ENCODE results near the gene SPAM1. TPM values are rescaled to one million over a fixed set of nuclear protein-coding genes. Genes with fewer than 3 reads are reported as not detected.
"Not testable (repeated sequence)": the region's sequence is repeated elsewhere in the genome, so short reads cannot be mapped to it uniquely, and the experiment has no call there.

SPAM1 gene
- total RNA-seq, 1 donor, result not detected

- TF ChIP-seq, protein P1, sequence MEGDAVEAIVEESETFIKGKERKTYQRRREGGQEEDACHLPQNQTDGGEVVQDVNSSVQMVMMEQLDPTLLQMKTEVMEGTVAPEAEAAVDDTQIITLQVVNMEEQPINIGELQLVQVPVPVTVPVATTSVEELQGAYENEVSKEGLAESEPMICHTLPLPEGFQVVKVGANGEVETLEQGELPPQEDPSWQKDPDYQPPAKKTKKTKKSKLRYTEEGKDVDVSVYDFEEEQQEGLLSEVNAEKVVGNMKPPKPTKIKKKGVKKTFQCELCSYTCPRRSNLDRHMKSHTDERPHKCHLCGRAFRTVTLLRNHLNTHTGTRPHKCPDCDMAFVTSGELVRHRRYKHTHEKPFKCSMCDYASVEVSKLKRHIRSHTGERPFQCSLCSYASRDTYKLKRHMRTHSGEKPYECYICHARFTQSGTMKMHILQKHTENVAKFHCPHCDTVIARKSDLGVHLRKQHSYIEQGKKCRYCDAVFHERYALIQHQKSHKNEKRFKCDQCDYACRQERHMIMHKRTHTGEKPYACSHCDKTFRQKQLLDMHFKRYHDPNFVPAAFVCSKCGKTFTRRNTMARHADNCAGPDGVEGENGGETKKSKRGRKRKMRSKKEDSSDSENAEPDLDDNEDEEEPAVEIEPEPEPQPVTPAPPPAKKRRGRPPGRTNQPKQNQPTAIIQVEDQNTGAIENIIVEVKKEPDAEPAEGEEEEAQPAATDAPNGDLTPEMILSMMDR (IDR thresholded peaks at IDR 0.05; ENCODE audit: insufficient read depth, low read depth, low read length), result no peak
Measured at GRCh38 chr7:123994449-123994848, 69.4 kb downstream of the SPAM1 start.

DNA sequence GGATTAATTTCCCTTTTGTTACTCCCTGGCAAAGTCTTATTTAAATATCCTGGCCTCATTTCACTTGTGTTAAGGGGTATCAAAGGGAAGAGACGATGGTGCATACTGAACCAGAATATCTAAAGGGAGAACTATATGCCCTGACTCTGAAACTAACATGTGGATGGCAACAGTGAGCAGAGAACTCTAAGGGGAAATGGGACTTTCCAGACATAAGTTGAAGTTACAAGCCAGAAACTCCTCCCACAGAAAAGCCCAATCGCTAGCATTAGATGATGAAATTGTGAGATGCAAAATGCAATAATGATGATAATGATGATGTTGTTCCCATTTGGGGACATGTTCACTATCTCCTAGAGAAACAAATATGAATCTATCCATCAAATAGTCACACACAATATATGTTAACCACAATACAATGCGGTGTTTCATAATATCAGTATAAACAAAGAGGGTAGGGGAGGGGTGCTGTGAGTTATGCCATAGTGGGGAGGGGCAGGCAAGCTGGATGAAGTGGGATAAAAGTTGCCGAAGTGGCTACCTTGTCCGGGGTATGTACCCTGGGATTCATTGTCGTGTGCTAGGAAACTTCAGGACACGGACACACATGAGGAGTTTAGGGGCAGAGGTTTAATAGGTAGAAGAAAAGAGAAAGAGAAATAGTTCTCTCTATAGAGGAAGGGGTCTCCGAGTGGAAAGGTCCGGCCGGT lies 70.7 kb downstream of the SPAM1 start:
- no peak for DNase-seq (ENCODE audit: low read depth)
- no peak overlapping the region for H3K4me3 ChIP-seq (ENCODE audit: low read depth, low read length)
- TF ChIP-seq, protein P1 (IDR thresholded peaks at IDR 0.05; ENCODE audit: insufficient read depth, low read depth, low read length), result no peak

More at GRCh38 chr7:123994449-123994848, 69.4 kb downstream of the SPAM1 start:
- no peak overlapping the region for H3K4me3 ChIP-seq (ENCODE audit: low read depth, low read length)
- DNase-seq (ENCODE audit: low read depth), result no peak

- TF ChIP-seq, protein P1 (IDR thresholded peaks at IDR 0.05; ENCODE audit: insufficient read depth, low read depth, low read length), result no peak
- no peak overlapping the region for H3K4me3 ChIP-seq (ENCODE audit: low read depth, low read length)
- no peak for DNase-seq (ENCODE audit: low read depth)
Measured at GRCh38 chr7:123996327-123996625, 71.2 kb downstream of the SPAM1 start.

GRCh38 chr7:123998921-123999320 lies 73.9 kb downstream of the SPAM1 start:
- no peak for DNase-seq (ENCODE audit: low read depth)
- TF ChIP-seq, protein P1 (IDR thresholded peaks at IDR 0.05; ENCODE audit: insufficient read depth, low read depth, low read length), result no peak
- H3K4me3 ChIP-seq (ENCODE audit: low read depth, low read length), result no peak overlapping the region

DNA sequence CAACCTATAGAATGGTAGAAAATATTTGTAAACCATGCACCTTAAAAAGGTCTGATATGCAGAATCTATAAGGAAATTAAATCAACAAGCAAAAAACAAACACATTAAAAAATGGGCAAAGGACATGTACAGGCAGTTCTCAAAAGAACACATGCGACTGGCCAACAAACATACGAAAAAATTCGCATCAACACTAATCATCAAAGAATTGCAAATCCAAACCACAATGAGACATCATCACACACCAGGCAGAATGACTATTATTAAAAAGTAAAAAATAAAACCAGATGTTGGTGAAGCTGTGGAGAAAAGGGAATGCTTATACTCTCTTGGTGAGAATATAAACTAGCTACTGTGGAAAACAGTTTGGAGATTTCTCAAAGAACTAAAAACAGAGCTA lies 74.7 kb downstream of the SPAM1 start:
- no peak for DNase-seq (ENCODE audit: low read depth)
- TF ChIP-seq, protein P1 (IDR thresholded peaks at IDR 0.05; ENCODE audit: insufficient read depth, low read depth, low read length), result no peak
- no peak overlapping the region for H3K4me3 ChIP-seq (ENCODE audit: low read depth, low read length)

DNA sequence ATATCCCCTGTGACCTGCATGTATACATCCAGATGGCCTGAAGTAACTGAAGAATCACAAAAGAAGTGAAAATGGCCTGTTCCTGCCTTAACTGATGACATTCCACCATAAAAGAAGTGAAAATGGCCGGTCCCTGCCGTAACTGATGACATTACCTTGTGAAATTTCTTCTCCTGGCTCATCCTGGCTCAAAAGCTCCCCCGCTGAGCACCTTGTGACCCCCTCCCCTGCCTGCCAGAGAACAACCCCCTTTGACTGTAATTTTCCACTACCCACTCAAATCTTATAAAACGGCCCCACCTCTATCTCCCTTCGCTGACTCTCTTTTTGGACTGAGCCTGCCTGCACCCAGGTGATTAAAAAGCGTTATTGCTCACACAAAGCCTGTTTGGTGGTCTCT lies 83.3 kb downstream of the SPAM1 start:
- H3K4me3 ChIP-seq (ENCODE audit: low read depth, low read length); DNase-seq (ENCODE audit: low read depth): not testable (repeated sequence)

GRCh38 chr7:124009321-124009720 lies 84.3 kb downstream of the SPAM1 start:
- no peak for DNase-seq (ENCODE audit: low read depth)
- TF ChIP-seq, protein P1 (IDR thresholded peaks at IDR 0.05; ENCODE audit: insufficient read depth, low read depth, low read length), result no peak
- no peak overlapping the region for H3K4me3 ChIP-seq (ENCODE audit: low read depth, low read length)

Other genes with a start within 250 kb of the SPAM1 start
- 18.0 and 22.5 TPM in 2 replicates for gene WASL, start 176.2 kb upstream of the SPAM1 start, total RNA-seq
- under 0.01 and 0.64 TPM in 2 replicates for gene HYAL4, start 80.1 kb upstream of the SPAM1 start, total RNA-seq
- not detected in 2 replicates for gene TMEM229A, start 107.8 kb downstream of the SPAM1 start, total RNA-seq

Measured in fibroblast of villous mesenchyme (primary cell).